NCI-H2196 treated with DMSO at 0.1 percent for 48 hours (cell line): ENCODE measurements around the gene PRPF31.

ENCODE experiments used
- DNase-seq: peaks from one replicate; lab custom pipeline; 2025; ENCODE audit not compliant: unreplicated experiment; lab: John Stamatoyannopoulos, UW

Gene PRPF31

GRCh38 chr19:54107876-54108490 lies 7.6 kb upstream of the PRPF31 start:
- no peak for DNase-seq

GRCh38 chr19:54108496-54108895 lies 7.1 kb upstream of the PRPF31 start:
- DNase-seq, result no peak

- no peak for DNase-seq
These were observed 5.9 kb upstream of the PRPF31 start for GRCh38 chr19:54109651-54110050.

GRCh38 chr19:54114340-54115108 lies 1.0 kb upstream of the PRPF31 start:
- peak; percentile 10 for DNase-seq

- DNase-seq, result no peak
These were observed 5.7 kb downstream of the PRPF31 start for GRCh38 chr19:54121259-54121658.

- no peak for DNase-seq
These were observed 8.1 kb downstream of the PRPF31 start for GRCh38 chr19:54123682-54124081.

- no peak for DNase-seq
These were observed 8.8 kb downstream of the PRPF31 start for GRCh38 chr19:54124393-54124792.

- DNase-seq, result no peak
These were observed 10.2 kb downstream of the PRPF31 start for GRCh38 chr19:54125713-54126112.

- no peak for DNase-seq
These were observed 12.3 kb downstream of the PRPF31 start for GRCh38 chr19:54127688-54128440.

GRCh38 chr19:54128441-54128725 lies 12.8 kb downstream of the PRPF31 start:
- no peak for DNase-seq

- no peak for DNase-seq
These were observed 13.5 kb downstream of the PRPF31 start for GRCh38 chr19:54128796-54129616.

GRCh38 chr19:54129617-54129996 lies 14.1 kb downstream of the PRPF31 start:
- DNase-seq, result no peak

GRCh38 chr19:54133312-54133956 lies 17.9 kb downstream of the PRPF31 start:
- DNase-seq, result peak; percentile 63

GRCh38 chr19:54133957-54134590 lies 18.5 kb downstream of the PRPF31 start:
- DNase-seq, result no peak

GRCh38 chr19:54136086-54136863 lies 20.7 kb downstream of the PRPF31 start:
- DNase-seq, result no peak

GRCh38 chr19:54136864-54137698 lies 21.5 kb downstream of the PRPF31 start:
- peak; percentile 100 for DNase-seq

- no peak for DNase-seq
These were observed 22.3 kb downstream of the PRPF31 start, which contains the start of gene CNOT3 for GRCh38 chr19:54137699-54138488. CNOT3 (plus strand) TSS chr19:54137762; CDS start chr19:54142979, 5,217 bp downstream.
